Caco-2 (cell line): ENCODE results near the gene RBSN. TPM values are rescaled to one million over a fixed set of nuclear protein-coding genes. Genes with fewer than 3 reads are reported as not detected.

ENCODE experiments used
- BruUV-seq: library from RNA; stranded (reverse); fragments of 400-500 nt; replicated peaks from 2 replicates; lab custom pipeline; 2021; lab: Mats Ljungman, UMichigan
- CTCF ChIA-PET: fragments of 300-600 bp; sonication (Branson Sonifier 250); formaldehyde crosslinking; loops from one replicate; lab custom pipeline; 2022; ENCODE audit warnings: antibody characterized with exemption; lab: Charles Lee
- POLR2A ChIA-PET: fragments of 300-600 bp; sonication (Branson Sonifier 250); formaldehyde crosslinking; loops from one replicate; lab custom pipeline; 2022; ENCODE audit warnings: antibody characterized with exemption; lab: Charles Lee
- DNase-seq, 2 experiments: peaks; one replicate each; pipeline versions ENCODE4 v3.0.0 to v3.0.0-alpha.2; 2020 to 2022
- H3K27me3 ChIP-seq: replicated peaks from 2 replicates; pipeline ENCODE4 v1.6.0; 2011; ENCODE audit warnings: low read length; ENCODE audit not compliant: control insufficient read depth, insufficient read depth
- H3K36me3 ChIP-seq: 2 replicates; pipeline ENCODE4 v1.5.1; 2011; ENCODE audit warnings: low read length; ENCODE audit not compliant: control insufficient read depth, insufficient read depth
- H3K4me1 ChIP-seq: fragments of 250-450 bp; sonication (Bioruptor Pico); 2 replicates; pipeline ENCODE4 v1.5.1; 2020; ENCODE audit warnings: mild to moderate bottlenecking
- H3K4me3 ChIP-seq: 2 replicates; pipeline ENCODE4 v1.5.1; 2011; ENCODE audit warnings: low read depth, mild to moderate bottlenecking, control low read depth, low read length
- H3K9me3 ChIP-seq: fragments of 250-450 bp; sonication (Bioruptor Pico); 2 replicates; pipeline ENCODE4 v1.5.1; 2020; ENCODE audit warnings: mild to moderate bottlenecking, moderate library complexity
- H3K27ac Mint-ChIP-seq: one replicate; pipeline ENCODE4 v1.8.0; 2022; ENCODE audit warnings: mixed read lengths; ENCODE audit not compliant: unreplicated experiment
- H3K27me3 Mint-ChIP-seq: one replicate; pipeline ENCODE4 v1.8.0; 2022; ENCODE audit warnings: mixed read lengths; ENCODE audit not compliant: insufficient read depth, unreplicated experiment
- H3K36me3 Mint-ChIP-seq: one replicate; pipeline ENCODE4 v1.8.0; 2022; ENCODE audit warnings: mild to moderate bottlenecking, mixed read lengths; ENCODE audit not compliant: insufficient read depth, unreplicated experiment
- H3K4me1 Mint-ChIP-seq: one replicate; pipeline ENCODE4 v1.8.0; 2022; ENCODE audit warnings: low read depth, mixed read lengths; ENCODE audit not compliant: unreplicated experiment
- H3K4me3 Mint-ChIP-seq: one replicate; pipeline ENCODE4 v1.8.0; 2022; ENCODE audit warnings: mild to moderate bottlenecking, moderate library complexity, mixed read lengths; ENCODE audit not compliant: unreplicated experiment
- H3K9me3 Mint-ChIP-seq: one replicate; pipeline ENCODE4 v1.8.0; 2022; ENCODE audit warnings: mixed read lengths; ENCODE audit not compliant: unreplicated experiment
- intact Hi-C: fragments of 100-400 bp; cut with micrococcal nuclease; formaldehyde crosslinking; loops from one replicate; pipeline ENCODE4 v1.10.0; 2022; ENCODE audit not compliant: unreplicated experiment
- total RNA-seq: library from RNA; stranded (reverse); gene quantifications from 2 replicates; pipeline ENCODE4 v1.2.3, GENCODE V29; 2022
- TF ChIP-seq, protein P1 (sequence below), 2 experiments: fragments of 200-600 bp in 1 of 2; IDR thresholded peaks; 1 replicate in 1 of 2; 2 replicates in 1 of 2; pipeline versions ENCODE4 v1.5.1 to v1.8.0; 2011 to 2022; ENCODE audit warnings: antibody characterized with exemption in 1 of 2, control low read depth in 1 of 2, inconsistent platforms in 1 of 2, low read depth in 1 of 2, low read length in 1 of 2, mild to moderate bottlenecking in 1 of 2, moderate library complexity in 1 of 2; ENCODE audit not compliant: insufficient read depth in 1 of 2, severe bottlenecking in 1 of 2, unreplicated experiment in 1 of 2

Gene RBSN
- total RNA-seq, 1 experiment from 2014 or later, result 19.7 TPM

GRCh38 chr3:15038306-15038705 is 60.6 kb downstream of the RBSN start:
- BruUV-seq, result no TSS peak
- Histone ChIP-seq H3K36me3 (no peaks in the 10 kb centered on the region; the same call in none of the 2 replicates), H3K27me3 (no peaks in the 10 kb centered on the region), H3K4me1 (no peaks in the 10 kb centered on the region), H3K9me3 (no peaks in the 10 kb centered on the region), H3K4me3 (no peak overlapping the region)
- ChIA-PET CTCF (interaction anchor here (1.0 kb wide), 1 partner anchor 113 kb away, joined by 4 read pairs; no protein-coding TSS in a partner anchor), POLR2A (no interaction called here)
- intact Hi-C loops, result no loop called here
- H3K27me3 Mint-ChIP-seq, result no peaks in the 10 kb centered on the region
- no peaks in the 10 kb centered on the region for H3K4me1 Mint-ChIP-seq
- H3K36me3 Mint-ChIP-seq, result peaks cover 50% of the 10 kb centered on the region
- no peak for DNase-seq
- TF ChIP-seq, protein P1, sequence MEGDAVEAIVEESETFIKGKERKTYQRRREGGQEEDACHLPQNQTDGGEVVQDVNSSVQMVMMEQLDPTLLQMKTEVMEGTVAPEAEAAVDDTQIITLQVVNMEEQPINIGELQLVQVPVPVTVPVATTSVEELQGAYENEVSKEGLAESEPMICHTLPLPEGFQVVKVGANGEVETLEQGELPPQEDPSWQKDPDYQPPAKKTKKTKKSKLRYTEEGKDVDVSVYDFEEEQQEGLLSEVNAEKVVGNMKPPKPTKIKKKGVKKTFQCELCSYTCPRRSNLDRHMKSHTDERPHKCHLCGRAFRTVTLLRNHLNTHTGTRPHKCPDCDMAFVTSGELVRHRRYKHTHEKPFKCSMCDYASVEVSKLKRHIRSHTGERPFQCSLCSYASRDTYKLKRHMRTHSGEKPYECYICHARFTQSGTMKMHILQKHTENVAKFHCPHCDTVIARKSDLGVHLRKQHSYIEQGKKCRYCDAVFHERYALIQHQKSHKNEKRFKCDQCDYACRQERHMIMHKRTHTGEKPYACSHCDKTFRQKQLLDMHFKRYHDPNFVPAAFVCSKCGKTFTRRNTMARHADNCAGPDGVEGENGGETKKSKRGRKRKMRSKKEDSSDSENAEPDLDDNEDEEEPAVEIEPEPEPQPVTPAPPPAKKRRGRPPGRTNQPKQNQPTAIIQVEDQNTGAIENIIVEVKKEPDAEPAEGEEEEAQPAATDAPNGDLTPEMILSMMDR (IDR thresholded peaks at IDR 0.05; ENCODE audit: insufficient read depth in 1 of 2, low read depth in 1 of 2, low read length in 1 of 2, severe bottlenecking in 1 of 2, unreplicated experiment in 1 of 2), result no peak
- no peaks in the 10 kb centered on the region for H3K9me3 Mint-ChIP-seq
- H3K27ac Mint-ChIP-seq, result no peak overlapping the region
- no peak overlapping the region for H3K4me3 Mint-ChIP-seq

DNA sequence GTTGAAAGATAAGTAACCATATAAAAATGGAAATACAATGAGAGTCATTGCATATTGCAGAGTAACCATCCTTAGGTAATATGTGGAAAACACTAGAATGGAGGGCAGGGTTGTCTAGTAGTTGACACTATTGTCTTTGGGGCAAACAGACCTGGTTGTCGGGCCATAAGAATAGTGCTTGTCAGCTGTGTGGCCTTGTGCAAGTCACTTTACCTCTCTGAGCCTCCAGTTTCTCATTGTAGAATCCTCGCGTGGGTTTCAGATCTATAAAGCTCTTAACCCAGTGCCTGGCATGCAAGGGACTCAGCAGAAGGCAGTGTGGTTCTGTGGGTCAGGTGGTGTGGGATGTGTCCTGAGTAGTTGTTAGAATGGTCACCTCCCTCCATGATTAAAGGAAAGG is 65.8 kb downstream of the RBSN start:
- Histone ChIP-seq H3K4me1 (no peaks in the 10 kb centered on the region), H3K27me3 (no peaks in the 10 kb centered on the region), H3K9me3 (no peaks in the 10 kb centered on the region), H3K36me3 (peaks cover 3% of the 10 kb centered on the region), H3K4me3 (no peak overlapping the region)
- no TSS peak for BruUV-seq
- H3K27ac Mint-ChIP-seq, result no peak overlapping the region
- H3K4me1 Mint-ChIP-seq, result no peaks in the 10 kb centered on the region
- intact Hi-C loops, result no loop called here
- H3K36me3 Mint-ChIP-seq, result peaks cover 58% of the 10 kb centered on the region
- H3K27me3 Mint-ChIP-seq, result no peaks in the 10 kb centered on the region
- ChIA-PET CTCF (no interaction called here), POLR2A (no interaction called here)
- DNase-seq, result no peak
- H3K4me3 Mint-ChIP-seq, result no peak overlapping the region
- H3K9me3 Mint-ChIP-seq, result no peaks in the 10 kb centered on the region
- TF ChIP-seq, protein P1 (IDR thresholded peaks at IDR 0.05; ENCODE audit: insufficient read depth in 1 of 2, low read depth in 1 of 2, low read length in 1 of 2, severe bottlenecking in 1 of 2, unreplicated experiment in 1 of 2), result no peak

GRCh38 chr3:15032650-15033049 is 66.3 kb downstream of the RBSN start:
- no TSS peak for BruUV-seq
- POLR2A ChIA-PET, result no interaction called here
- intact Hi-C loops, result no loop called here
- H3K9me3 Mint-ChIP-seq, result no peaks in the 10 kb centered on the region
- H3K27me3 Mint-ChIP-seq, result no peaks in the 10 kb centered on the region
- Histone ChIP-seq H3K4me3 (no peak overlapping the region), H3K4me1 (no peaks in the 10 kb centered on the region), H3K9me3 (no peaks in the 10 kb centered on the region), H3K36me3 (peaks cover 3% of the 10 kb centered on the region), H3K27me3 (no peaks in the 10 kb centered on the region)
- no peak for DNase-seq
- CTCF ChIA-PET, result no interaction called here
- peaks cover 59% of the 10 kb centered on the region for H3K36me3 Mint-ChIP-seq
- H3K27ac Mint-ChIP-seq, result no peak overlapping the region
- TF ChIP-seq, protein P1 (IDR thresholded peaks at IDR 0.05; ENCODE audit: insufficient read depth in 1 of 2, low read depth in 1 of 2, low read length in 1 of 2, severe bottlenecking in 1 of 2, unreplicated experiment in 1 of 2), result no peak
- H3K4me1 Mint-ChIP-seq, result no peaks in the 10 kb centered on the region
- H3K4me3 Mint-ChIP-seq, result no peak overlapping the region
